NCI-H2107 (cell line): ENCODE measurements around the gene CPAMD8.

Experiments used
- DNase-seq: peaks from one replicate; lab custom pipeline; 2025; lab: John Stamatoyannopoulos, UW

Gene CPAMD8

GRCh38 chr19:17026706-17027534, at the start of gene CPAMD8:
Gene CPAMD8, minus strand, starts transcription at chr19:17026810. Its CDS starts 168 bp downstream, at chr19:17026642.
- no peak for DNase-seq

DNA sequence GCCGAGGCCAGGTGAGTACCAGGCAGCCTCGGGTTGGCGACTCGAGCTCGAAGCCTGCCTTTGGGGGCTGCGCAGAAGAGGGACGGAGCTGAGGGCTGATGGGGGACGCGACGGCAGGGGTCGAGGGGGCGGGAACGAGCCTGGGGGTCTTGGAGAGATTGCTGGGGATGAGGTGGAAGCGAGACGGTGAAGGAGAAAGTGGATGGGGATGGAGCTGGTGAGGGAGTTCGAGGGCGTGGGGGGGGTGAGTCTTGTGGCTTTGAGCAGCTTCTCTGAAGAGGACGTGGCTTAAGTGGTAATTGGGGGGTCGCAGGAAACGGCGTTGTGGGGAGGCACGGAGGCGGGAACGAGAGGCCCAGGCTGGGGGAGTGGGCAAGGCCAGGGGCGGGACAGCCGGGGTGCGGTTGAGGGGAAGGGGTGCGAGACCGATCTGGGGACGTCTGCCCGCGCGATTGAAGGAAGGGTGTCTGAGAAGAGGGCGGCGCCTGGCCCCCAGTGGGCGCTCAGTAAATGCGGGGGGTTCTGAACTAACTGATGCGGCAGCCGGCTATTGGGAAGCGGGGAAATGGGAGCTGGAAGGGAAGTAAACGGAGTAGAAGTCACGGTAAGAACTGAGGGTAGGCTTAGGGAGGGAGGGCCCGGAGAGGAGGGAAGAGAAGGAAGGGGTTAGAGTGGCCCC, 49.4 kb upstream of the CPAMD8 start:
- DNase-seq: no peak

GRCh38 chr19:17075035-17075863, 48.6 kb upstream of the CPAMD8 start, which contains the start of the genes HAUS8 and MYO9B:
Gene HAUS8, minus strand, starts transcription at chr19:17075452. Its CDS starts 30 bp downstream, at chr19:17075422.
Gene MYO9B, plus strand, starts transcription at chr19:17075777. Its CDS starts 25,941 bp downstream, at chr19:17101718.
- peak; percentile 97 for DNase-seq

DNA sequence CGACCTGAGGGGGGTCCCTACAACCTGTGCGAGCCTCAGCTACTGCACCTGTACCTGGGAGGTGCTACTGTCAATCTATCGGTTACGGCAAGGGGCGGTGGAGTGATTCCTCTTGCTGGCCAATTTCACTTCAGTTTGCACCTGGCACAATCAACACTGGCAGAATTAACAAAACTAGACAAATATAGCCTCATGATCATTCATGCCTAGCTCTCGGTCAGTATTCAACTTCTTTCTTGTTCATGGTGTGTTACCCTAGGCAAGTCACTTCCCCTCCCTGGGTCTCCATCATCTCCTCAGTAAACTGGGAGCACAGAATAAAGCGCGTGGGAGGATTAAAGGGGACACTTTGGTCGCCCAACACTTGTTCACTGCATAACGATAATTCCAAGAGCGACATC, 48.0 kb upstream of the CPAMD8 start:
- no peak for DNase-seq

- DNase-seq: peak; percentile 36
Measured at GRCh38 chr19:17073869-17074633, 47.4 kb upstream of the CPAMD8 start.

DNA sequence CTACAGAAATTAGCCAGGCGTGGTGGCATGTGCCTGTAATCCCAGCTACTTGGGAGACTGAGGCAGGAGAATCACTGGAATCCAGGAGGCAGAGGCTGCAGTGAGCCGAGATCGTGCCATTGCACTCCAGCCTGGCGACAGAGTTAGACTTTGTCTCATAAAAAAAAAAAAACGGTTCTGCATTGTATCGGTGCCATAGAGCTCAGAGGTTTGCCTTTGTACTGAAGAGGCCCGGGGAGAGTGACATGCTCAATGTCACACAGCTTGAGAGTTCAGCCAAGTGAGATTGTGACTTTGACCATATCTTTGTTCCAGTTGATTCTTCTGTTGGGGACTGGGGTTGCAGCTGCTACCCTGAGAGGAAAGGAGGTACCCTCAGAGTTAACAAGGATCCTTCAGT, 44.3 kb upstream of the CPAMD8 start:
- no peak for DNase-seq

- DNase-seq: no peak
Measured at GRCh38 chr19:17070421-17070820, 43.8 kb upstream of the CPAMD8 start.

DNA sequence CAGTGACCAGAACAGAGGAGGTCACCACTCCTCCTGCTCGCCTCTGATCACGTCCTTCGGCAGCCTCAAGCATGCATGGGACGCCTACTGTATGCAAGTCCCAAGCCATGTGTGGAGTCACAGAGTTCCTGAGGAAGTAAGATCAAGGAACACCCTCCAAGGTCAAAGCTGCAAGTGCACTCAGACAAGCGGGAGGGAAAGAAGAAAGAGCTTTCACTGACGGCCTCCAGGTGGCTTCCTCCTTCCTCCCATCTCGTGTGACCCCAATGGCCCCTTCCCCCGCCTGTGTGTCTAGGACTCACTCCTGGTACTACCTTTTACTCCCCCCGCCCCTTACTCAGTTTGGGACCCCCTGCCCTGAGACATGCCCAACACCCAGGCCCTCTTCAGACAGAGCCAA, 42.6 kb upstream of the CPAMD8 start:
- DNase-seq: no peak

DNA sequence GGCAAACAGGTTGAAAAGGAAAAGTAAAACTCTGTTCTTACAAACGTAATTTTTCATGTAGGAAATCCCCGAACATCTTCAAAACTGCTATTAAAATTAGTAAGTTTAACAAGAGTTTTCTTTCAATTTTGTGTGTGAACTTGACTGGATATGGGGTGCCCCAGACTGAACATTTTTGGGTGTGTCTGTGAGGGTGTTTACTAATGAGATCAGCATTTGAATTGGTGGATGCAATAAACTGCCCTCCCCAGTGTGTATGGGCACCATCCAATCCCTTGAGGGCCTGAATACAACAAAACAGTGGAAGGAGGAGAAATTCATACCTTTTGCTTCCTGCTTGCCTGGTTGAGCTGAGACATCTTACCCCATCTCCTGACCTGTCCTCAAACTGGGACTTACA, 36.8 kb upstream of the CPAMD8 start:
- DNase-seq: no peak

DNA sequence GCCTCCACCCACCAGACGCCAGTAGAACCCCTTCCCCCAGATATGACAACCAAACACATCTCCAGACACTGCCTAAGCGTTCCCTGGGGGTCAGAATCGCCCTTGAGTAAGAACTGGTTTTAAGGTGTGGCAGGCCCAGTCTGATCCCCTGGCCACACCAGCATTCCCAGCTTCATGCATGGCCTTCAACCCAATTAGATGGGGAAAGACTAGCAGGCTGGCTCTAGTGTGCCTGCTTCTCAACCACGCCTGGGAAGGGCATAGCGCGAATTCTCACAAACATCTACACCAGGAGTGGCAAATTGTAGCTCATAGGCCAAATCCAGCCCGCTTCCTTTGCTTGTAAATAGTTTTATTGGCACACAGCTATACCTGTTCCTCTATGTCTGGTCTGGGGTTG, 35.1 kb upstream of the CPAMD8 start:
- no peak for DNase-seq

- DNase-seq: no peak
Measured at GRCh38 chr19:17061205-17061604, 34.6 kb upstream of the CPAMD8 start.

DNA sequence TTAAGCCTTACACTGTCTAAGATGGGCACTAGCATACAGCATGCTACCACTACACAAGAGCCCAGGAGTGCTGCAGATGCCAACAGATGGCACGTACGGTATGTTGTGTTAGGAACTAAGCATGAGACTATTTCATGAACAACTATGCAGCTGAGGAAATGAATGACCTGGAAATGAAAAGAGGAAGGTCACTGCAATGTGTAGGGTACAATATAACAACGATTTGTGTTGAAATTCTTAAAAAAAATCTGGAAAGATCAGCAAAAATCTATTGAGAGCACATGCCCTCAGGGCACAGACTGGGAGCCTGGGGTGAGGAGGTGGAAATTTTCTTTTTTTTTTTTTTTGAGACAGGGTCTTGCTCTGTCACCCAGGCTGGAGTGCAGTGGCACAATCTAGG, 34.2 kb upstream of the CPAMD8 start:
- DNase-seq: no peak

DNA sequence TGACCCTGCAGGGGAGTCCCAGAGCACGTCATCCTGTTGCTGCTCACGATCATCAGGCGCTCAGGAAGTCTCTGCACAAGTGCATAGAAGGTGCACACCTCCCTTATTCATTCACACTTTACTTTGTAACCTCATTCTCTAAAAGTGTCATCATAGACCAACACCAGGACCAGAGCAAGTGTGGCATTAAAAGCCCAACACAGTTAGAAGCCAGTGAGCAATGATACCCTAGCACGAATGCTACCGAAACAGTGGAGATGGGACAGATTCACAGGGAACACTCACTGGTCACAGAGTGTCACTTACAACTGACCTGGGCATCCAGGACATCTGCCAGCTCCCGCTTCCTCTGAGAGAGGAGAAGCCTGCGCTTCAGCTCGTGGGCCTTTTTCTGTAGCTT, 31.6 kb upstream of the CPAMD8 start:
- no peak for DNase-seq

GRCh38 chr19:17055636-17056035, 29.0 kb upstream of the CPAMD8 start:
- no peak for DNase-seq

DNA sequence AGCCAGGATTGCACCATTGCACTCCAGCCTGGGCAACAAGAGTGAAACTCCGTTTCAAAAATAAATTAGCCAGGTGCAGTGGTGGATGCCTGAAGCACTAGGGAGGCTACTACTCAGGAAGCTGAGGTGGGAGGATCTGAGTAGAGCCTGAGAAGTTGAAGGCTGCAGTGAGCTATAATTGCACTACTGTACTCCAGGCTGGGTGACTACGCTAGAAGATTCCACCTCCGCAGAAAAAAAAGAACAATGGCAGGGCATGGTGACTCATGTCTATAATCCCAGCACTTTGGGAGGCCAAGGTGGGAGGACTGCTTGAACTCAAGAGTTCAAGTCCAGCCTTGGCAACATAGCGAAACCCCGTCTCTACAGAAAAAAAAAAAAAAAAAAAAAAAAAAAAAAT, 28.1 kb upstream of the CPAMD8 start:
- DNase-seq: no peak

- no peak for DNase-seq
Measured at GRCh38 chr19:17052439-17052838, 25.8 kb upstream of the CPAMD8 start.

DNA sequence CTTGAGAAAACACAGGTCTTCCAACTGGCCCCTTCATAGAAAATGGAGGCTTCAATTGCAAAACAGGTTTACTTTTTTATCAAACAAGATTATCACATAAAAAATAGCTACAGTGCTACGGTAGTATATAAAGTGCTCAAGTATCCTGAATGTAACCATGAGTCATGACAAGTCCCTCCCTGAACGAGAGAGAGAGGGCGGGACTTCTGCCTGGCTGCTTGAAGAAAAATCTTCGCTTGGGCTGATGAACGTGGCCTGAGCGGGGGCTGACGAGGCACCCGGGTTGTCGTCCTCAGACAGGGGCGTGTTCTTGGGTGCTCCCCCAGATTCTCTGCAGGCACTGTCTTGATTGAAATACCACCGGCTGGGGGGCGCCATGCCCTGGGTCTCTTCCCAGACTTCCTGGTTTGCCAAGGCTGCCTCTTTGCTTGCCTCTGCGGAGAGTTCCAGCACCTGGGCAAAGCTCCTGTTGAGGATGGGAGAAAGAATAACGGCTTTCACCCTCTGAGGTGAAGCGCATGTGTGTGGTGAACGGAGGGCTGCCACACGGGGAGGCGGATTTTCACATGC, 23.2 kb upstream of the CPAMD8 start:
- no peak for DNase-seq

GRCh38 chr19:17048885-17049453, 22.4 kb upstream of the CPAMD8 start:
- DNase-seq: no peak

- no peak for DNase-seq
Measured at GRCh38 chr19:17045907-17046502, 19.4 kb upstream of the CPAMD8 start.

- no peak for DNase-seq
Measured at GRCh38 chr19:17043744-17044143, 17.1 kb upstream of the CPAMD8 start.

GRCh38 chr19:17041976-17042375, 15.4 kb upstream of the CPAMD8 start:
- no peak for DNase-seq
